Stimulated activated CD8-positive, alpha-beta memory T cell treated with anti-CD3 and anti-CD28 coated beads, Interleukin-2, amount 100 ng/mL, for 48 hours (primary cell): ENCODE data around the gene HNF4A.
"Not testable (repeated sequence)": the region's sequence is repeated elsewhere in the genome, so short reads cannot be mapped to it uniquely, and the experiment has no call there.

Source experiments
- DNase-seq, 2 donors: peaks; one replicate each; pipeline ENCODE4 v3.0.0-alpha.2; 2020; ENCODE audit warnings: low read depth in 2 of 2

HNF4A gene

GRCh38 chr20:44345147-44345546, 10.4 kb upstream of the HNF4A start:
- no peak for DNase-seq

GRCh38 chr20:44345941-44346340, 9.6 kb upstream of the HNF4A start:
- not testable (repeated sequence) for DNase-seq

GRCh38 chr20:44348168-44348659, 7.3 kb upstream of the HNF4A start:
- DNase-seq, result no peak

- no peak for DNase-seq
These were observed 6.2 kb upstream of the HNF4A start for GRCh38 chr20:44349349-44349748.

GRCh38 chr20:44350567-44350966, 4.9 kb upstream of the HNF4A start:
- DNase-seq, result no peak

GRCh38 chr20:44354979-44355497, 461 bp upstream of the HNF4A start:
- DNase-seq, result no peak

GRCh38 chr20:44356353-44356723, 839 bp downstream of the HNF4A start:
- DNase-seq, result no peak

GRCh38 chr20:44357020-44357419, 1.5 kb downstream of the HNF4A start:
- DNase-seq, result no peak

GRCh38 chr20:44357555-44358125, 2.1 kb downstream of the HNF4A start:
- no peak for DNase-seq

- no peak for DNase-seq
These were observed 3.3 kb downstream of the HNF4A start for GRCh38 chr20:44358776-44359175.

GRCh38 chr20:44360221-44360620, 4.7 kb downstream of the HNF4A start:
- DNase-seq, result no peak

GRCh38 chr20:44361021-44361420, 5.5 kb downstream of the HNF4A start:
- no peak for DNase-seq

- no peak for DNase-seq
These were observed 7.0 kb downstream of the HNF4A start for GRCh38 chr20:44362466-44362940.

- no peak for DNase-seq
These were observed 8.6 kb downstream of the HNF4A start for GRCh38 chr20:44364068-44364467.

GRCh38 chr20:44364780-44365179, 9.3 kb downstream of the HNF4A start:
- no peak for DNase-seq

- DNase-seq, result no peak
These were observed 12.2 kb downstream of the HNF4A start for GRCh38 chr20:44367746-44368145.

GRCh38 chr20:44370639-44371218, 15.2 kb downstream of the HNF4A start:
- DNase-seq, result no peak

GRCh38 chr20:44382641-44383040, 27.1 kb downstream of the HNF4A start:
- DNase-seq, result no peak

- peak; percentile 79 to 84 for DNase-seq
These were observed 29.0 kb downstream of the HNF4A start for GRCh38 chr20:44384423-44385027.

- DNase-seq, result peak; percentile 53 to 76
These were observed 33.0 kb downstream of the HNF4A start for GRCh38 chr20:44388466-44389023.

GRCh38 chr20:44389871-44390270, 34.4 kb downstream of the HNF4A start:
- no peak for DNase-seq

- DNase-seq, result no peak
These were observed 34.8 kb downstream of the HNF4A start for GRCh38 chr20:44390280-44390679.
